RWPE2 (cell line): ENCODE results near the gene WDR1.

ENCODE experiments used
- ATAC-seq: fragments of 200-7000 bp; cut with Tn5 transposase; 3 replicates; pipeline ENCODE4 v1.9.1; 2021; ENCODE audit warnings: low read depth
- DNase-seq: peaks from one replicate; pipeline ENCODE4 v3.0.0-alpha.2; 2020; ENCODE audit warnings: low spot score
- H3K27ac ChIP-seq: fragments of 450-650 bp; 2 replicates; pipeline ENCODE4 v1.5.1; 2017; ENCODE audit warnings: mild to moderate bottlenecking; ENCODE audit not compliant: poor library complexity, severe bottlenecking
- H3K27me3 ChIP-seq: fragments of 250-450 bp; sonication (Bioruptor Pico); 2 replicates; pipeline ENCODE4 v1.5.1; 2021; ENCODE audit warnings: mild to moderate bottlenecking, moderate library complexity; ENCODE audit not compliant: insufficient read depth, poor library complexity, severe bottlenecking
- H3K36me3 ChIP-seq: fragments of 250-450 bp; sonication (Bioruptor Pico); 2 replicates; pipeline ENCODE4 v1.5.1; 2020; ENCODE audit warnings: low read depth, mild to moderate bottlenecking, moderate library complexity
- H3K4me1 ChIP-seq: fragments of 250-450 bp; sonication (Bioruptor Pico); 2 replicates; pipeline ENCODE4 v1.5.1; 2021; ENCODE audit warnings: mild to moderate bottlenecking, moderate library complexity; ENCODE audit not compliant: insufficient read depth, poor library complexity, severe bottlenecking
- H3K4me3 ChIP-seq: fragments of 250-450 bp; sonication (Bioruptor Pico); 2 replicates; pipeline ENCODE4 v1.5.1; 2021; ENCODE audit warnings: mild to moderate bottlenecking, moderate library complexity; ENCODE audit not compliant: severe bottlenecking
- H3K9me3 ChIP-seq: fragments of 250-450 bp; sonication (Bioruptor Pico); 2 replicates; pipeline ENCODE4 v1.5.1; 2021; ENCODE audit warnings: mild to moderate bottlenecking, moderate library complexity; ENCODE audit not compliant: severe bottlenecking
- CTCF ChIP-seq: fragments of 450-650 bp; IDR thresholded peaks from one replicate; pipeline ENCODE4 v1.5.1; 2017; ENCODE audit warnings: mild to moderate bottlenecking, moderate library complexity; ENCODE audit not compliant: poor library complexity, severe bottlenecking

The WDR1 gene

GRCh38 chr4:10121568-10122208 is 5.1 kb upstream of the WDR1 start:
- peaks cover 19% of the 10 kb centered on the region for H3K4me1 ChIP-seq
- DNase-seq: no peak

DNA sequence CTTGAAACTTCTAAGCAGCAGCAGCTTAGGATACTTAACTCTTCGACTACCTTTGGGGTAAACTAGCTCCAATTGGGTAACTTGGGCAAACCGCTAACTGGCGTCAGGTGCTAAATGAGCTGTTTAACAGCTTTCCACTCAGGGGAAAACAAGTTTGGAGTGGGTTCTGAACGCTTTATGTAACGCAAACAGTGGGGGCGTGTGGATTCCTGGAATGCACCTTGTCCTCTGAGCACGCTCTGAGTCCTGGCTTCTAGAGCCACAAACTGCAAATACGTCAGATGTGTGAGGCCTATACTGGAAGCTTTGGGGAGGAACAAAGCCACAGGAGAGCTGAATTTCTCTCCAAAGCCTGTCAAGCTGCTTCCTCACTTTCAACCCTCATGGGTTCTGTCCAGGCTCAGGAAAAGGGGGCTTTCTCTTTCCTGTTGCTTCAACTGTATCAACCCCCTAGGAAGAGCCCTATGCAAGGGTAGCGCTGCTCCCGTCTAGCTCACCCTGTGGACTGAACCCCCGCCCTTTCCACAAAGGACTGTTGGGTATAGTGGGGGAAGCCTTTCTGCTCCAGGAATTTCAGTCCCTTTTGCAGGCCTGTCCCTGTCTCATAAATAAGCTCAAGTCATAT is 4.5 kb upstream of the WDR1 start:
- DNase-seq: no peak
- Histone ChIP-seq H3K9me3 (no peaks in the 10 kb centered on the region), H3K27ac (no peak overlapping the region)

More at GRCh38 chr4:10121568-10122208, 5.1 kb upstream of the WDR1 start:
- Histone ChIP-seq H3K27me3 (no peaks in the 10 kb centered on the region), H3K36me3 (no peaks in the 10 kb centered on the region), H3K27ac (no peak overlapping the region), H3K4me3 (no peak overlapping the region), H3K9me3 (no peaks in the 10 kb centered on the region)
- no peak for ATAC-seq
- no peak for TF ChIP-seq CTCF

GRCh38 chr4:10119773-10120172 is 3.2 kb upstream of the WDR1 start:
- no peaks in the 10 kb centered on the region for H3K27me3 ChIP-seq
- DNase-seq (no peak), ATAC-seq (no peak)
- H3K9me3 ChIP-seq: no peaks in the 10 kb centered on the region
- H3K27ac ChIP-seq: no peak overlapping the region
- H3K4me1 ChIP-seq: peaks cover 23% of the 10 kb centered on the region
- peaks cover 11% of the 10 kb centered on the region for H3K36me3 ChIP-seq
- TF ChIP-seq CTCF: no peak
- H3K4me3 ChIP-seq: no peak overlapping the region

More for the DNA sequence above, 4.5 kb upstream of the WDR1 start:
- H3K27me3 ChIP-seq: no peaks in the 10 kb centered on the region
- H3K36me3 ChIP-seq: no peaks in the 10 kb centered on the region
- peaks cover 19% of the 10 kb centered on the region for H3K4me1 ChIP-seq
- TF ChIP-seq CTCF: no peak
- H3K4me3 ChIP-seq: no peak overlapping the region
- no peak for ATAC-seq

GRCh38 chr4:10119278-10119677 is 2.7 kb upstream of the WDR1 start:
- H3K27ac ChIP-seq: no peak overlapping the region

More at GRCh38 chr4:10119278-10119677, 2.7 kb upstream of the WDR1 start:
- Histone ChIP-seq H3K36me3 (peaks cover 16% of the 10 kb centered on the region), H3K4me3 (no peak overlapping the region), H3K9me3 (no peaks in the 10 kb centered on the region), H3K4me1 (peaks cover 26% of the 10 kb centered on the region), H3K27me3 (no peaks in the 10 kb centered on the region)
- no peak for TF ChIP-seq CTCF
- ATAC-seq (no peak), DNase-seq (no peak)
